Vagina (tissue), 2 donors: Measurements from ENCODE around the gene KRTAP9-8.

Source experiments
- CTCF ChIP-seq, 3 experiments: fragments of 450-650 bp in 2 of 3; fragments of 200-600 bp in 1 of 3; sonication (generic) in 1 of 3; IDR thresholded peaks; one replicate each; pipeline ENCODE4 v1.5.1; 2017 to 2019; ENCODE audit warnings: antibody characterized with exemption in 3 of 3, mild to moderate bottlenecking in 2 of 3, moderate library complexity in 2 of 3
- POLR2AphosphoS5 ChIP-seq, 2 donors: sonication (generic); formaldehyde crosslinking; IDR thresholded peaks; one replicate each; pipeline ENCODE4 v1.9.0; 2017; ENCODE audit warnings: antibody characterized with exemption in 2 of 2, mild to moderate bottlenecking in 2 of 2, low read depth in 1 of 2; ENCODE audit not compliant: insufficient read depth in 1 of 2

DNA sequence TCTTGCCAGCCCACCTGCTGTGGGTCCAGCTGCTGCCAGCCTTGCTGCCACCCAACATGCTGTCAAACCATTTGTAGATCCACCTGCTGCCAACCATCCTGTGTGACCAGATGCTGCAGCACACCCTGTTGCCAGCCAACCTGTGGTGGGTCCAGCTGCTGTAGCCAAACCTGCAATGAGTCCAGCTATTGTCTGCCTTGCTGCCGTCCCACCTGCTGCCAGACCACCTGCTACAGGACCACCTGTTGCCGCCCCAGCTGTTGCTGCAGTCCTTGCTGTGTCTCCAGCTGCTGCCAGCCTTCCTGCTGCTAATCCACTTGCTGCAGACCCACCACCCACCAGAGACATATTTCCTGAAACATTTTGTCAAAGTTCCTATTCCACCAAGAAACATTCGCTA, 47.5 kb upstream of the KRTAP9-8 start:
- no peak for TF ChIP-seq CTCF (IDR thresholded peaks at IDR 0.05)
- no peak for TF ChIP-seq POLR2AphosphoS5 (IDR thresholded peaks at IDR 0.05; ENCODE audit: insufficient read depth in 1 of 2, low read depth in 1 of 2)
